Measurements from ENCODE around the gene CELSR1. TPM values are rescaled to one million over a fixed set of nuclear protein-coding genes. Genes with fewer than 3 reads are reported as not detected.

CELSR1 gene
- polyA plus RNA-seq, 4 donors: 0.27 to 3.0 (median 1.9) TPM; not detected in 1

DNA sequence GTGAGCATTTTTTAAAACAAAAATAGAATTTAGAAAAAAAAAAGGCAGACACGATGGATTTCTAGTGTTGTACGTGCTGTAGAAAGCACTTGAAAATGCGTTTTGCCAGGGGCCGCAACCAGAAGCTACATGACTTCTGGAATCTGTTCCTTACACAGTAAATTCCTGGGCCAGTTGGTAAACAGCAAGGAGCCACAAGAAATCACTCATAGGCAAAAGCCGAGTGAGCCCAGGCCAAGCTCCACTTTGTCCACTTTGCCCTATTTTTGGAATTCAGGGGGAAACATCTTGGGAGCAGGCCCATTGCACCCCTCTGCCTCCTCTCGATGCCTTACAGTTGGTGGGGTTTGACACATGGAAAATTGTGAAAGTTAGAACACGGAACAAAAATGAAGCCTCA is 4.1 kb upstream of the CELSR1 start:
- 86 to 93% (median 91%) methylated on average over 7 of the region's 7 CpGs for WGBS, 3 donors
- Histone ChIP-seq H3K27me3 (ENCODE audit: control insufficient read depth in 3 of 3, insufficient read depth in 3 of 3, low read length in 3 of 3) (peaks cover 5 to 15% (median 13%) of the 10 kb centered on the region in 3 donors), H3K27ac (ENCODE audit: low read depth in 1 of 3, low read length in 2 of 3) (no peak overlapping the region), H3K4me1 (ENCODE audit: control insufficient read depth in 3 of 3, insufficient read depth in 2 of 3, low read depth in 1 of 3, low read length in 2 of 3) (peaks cover 0 to 16% (median 0%) of the 10 kb centered on the region in 3 donors), H3K36me3 (ENCODE audit: control insufficient read depth in 3 of 3, insufficient read depth in 2 of 3, low read depth in 1 of 3, low read length in 3 of 3) (no peaks in the 10 kb centered on the region), H3K9me3 (ENCODE audit: control insufficient read depth in 2 of 2, insufficient read depth in 1 of 2, low read depth in 1 of 2, low read length in 1 of 2) (no peaks in the 10 kb centered on the region), H3K4me3 (ENCODE audit: low read depth in 1 of 3, low read length in 3 of 3) (no peak overlapping the region)
- no peak for DNase-seq
- FAIRE-seq: no peak

DNA sequence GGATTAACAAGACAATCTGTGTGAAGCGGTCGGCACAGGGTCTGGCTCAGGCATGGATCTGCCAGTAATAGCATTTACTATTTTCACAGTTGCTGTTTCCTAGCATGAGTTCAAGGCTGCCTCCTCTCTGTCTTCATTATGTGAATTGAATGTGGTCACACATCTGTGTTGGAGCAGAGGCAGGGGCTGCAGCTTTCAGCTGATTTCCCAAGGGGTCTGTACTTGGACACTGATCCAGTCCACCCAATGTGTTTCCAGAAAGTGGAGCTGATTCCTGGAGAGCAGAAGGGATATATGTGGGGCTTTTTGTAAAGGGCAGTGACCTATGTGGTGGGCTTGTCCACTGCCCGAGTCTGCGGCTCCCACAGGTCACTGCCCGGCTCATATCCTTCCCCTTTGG is 3.5 kb upstream of the CELSR1 start:
- no peak for FAIRE-seq
- 92 to 97% (median 96%) methylated on average over 5 of the region's 5 CpGs for WGBS, 3 donors

DNA sequence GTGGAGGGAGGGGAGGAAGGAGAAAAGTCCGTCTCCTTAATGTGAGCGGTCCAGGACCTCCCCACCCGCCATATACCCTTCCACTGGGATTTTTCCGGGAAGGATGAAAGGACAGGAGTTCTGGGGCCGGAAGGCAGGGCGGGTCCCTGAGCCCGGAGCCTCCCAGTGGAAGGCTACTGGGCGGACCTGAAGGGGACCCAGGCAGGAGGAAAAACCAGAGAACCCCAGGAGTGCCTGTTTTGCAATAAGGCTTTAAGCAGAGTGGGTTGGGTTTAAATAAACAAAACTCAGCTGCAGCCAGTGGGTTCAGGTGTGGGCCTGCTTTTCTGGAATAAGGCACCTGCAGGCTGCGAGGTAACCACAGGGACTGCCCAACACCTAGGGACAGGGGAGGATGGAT is 1.7 kb upstream of the CELSR1 start:
- Histone ChIP-seq H3K27ac (ENCODE audit: low read depth in 1 of 3, low read length in 2 of 3) (no peak overlapping the region), H3K4me3 (ENCODE audit: low read depth in 1 of 3, low read length in 3 of 3) (no peak overlapping the region)
- no peak for FAIRE-seq

More for the DNA sequence above, 3.5 kb upstream of the CELSR1 start:
- no peak for DNase-seq
- Histone ChIP-seq H3K4me1 (ENCODE audit: control insufficient read depth in 3 of 3, insufficient read depth in 2 of 3, low read depth in 1 of 3, low read length in 2 of 3) (peaks cover 0 to 15% (median 0%) of the 10 kb centered on the region in 3 donors), H3K36me3 (ENCODE audit: control insufficient read depth in 3 of 3, insufficient read depth in 2 of 3, low read depth in 1 of 3, low read length in 3 of 3) (peaks cover 0 to under 1% (median 0%) of the 10 kb centered on the region in 3 donors), H3K9me3 (ENCODE audit: control insufficient read depth in 2 of 2, insufficient read depth in 1 of 2, low read depth in 1 of 2, low read length in 1 of 2) (peaks cover 0 to 3% of the 10 kb centered on the region in 2 donors), H3K27ac (ENCODE audit: low read depth in 1 of 3, low read length in 2 of 3) (no peak overlapping the region), H3K27me3 (ENCODE audit: control insufficient read depth in 3 of 3, insufficient read depth in 3 of 3, low read length in 3 of 3) (peaks cover 8 to 19% (median 17%) of the 10 kb centered on the region in 3 donors), H3K4me3 (ENCODE audit: low read depth in 1 of 3, low read length in 3 of 3) (no peak overlapping the region)

GRCh38 chr22:46538814-46539160 is 1.4 kb upstream of the CELSR1 start:
- peaks cover 0 to 15% (median 0%) of the 10 kb centered on the region in 3 donors for H3K4me1 ChIP-seq (ENCODE audit: control insufficient read depth in 3 of 3, insufficient read depth in 2 of 3, low read depth in 1 of 3, low read length in 2 of 3)
- no peak for FAIRE-seq

More for the DNA sequence above, 1.7 kb upstream of the CELSR1 start:
- peak in 1 of 2 donors; percentile 30 for DNase-seq
- 8 to 43% (median 29%) methylated on average over 9 of the region's 9 CpGs for WGBS, 3 donors
- Histone ChIP-seq H3K36me3 (ENCODE audit: control insufficient read depth in 3 of 3, insufficient read depth in 2 of 3, low read depth in 1 of 3, low read length in 3 of 3) (peaks cover 0 to 18% (median 0%) of the 10 kb centered on the region in 3 donors), H3K9me3 (ENCODE audit: control insufficient read depth in 2 of 2, insufficient read depth in 1 of 2, low read depth in 1 of 2, low read length in 1 of 2) (peaks cover 0 to 19% of the 10 kb centered on the region in 2 donors), H3K4me1 (ENCODE audit: control insufficient read depth in 3 of 3, insufficient read depth in 2 of 3, low read depth in 1 of 3, low read length in 2 of 3) (peaks cover 0 to 15% (median 0%) of the 10 kb centered on the region in 3 donors), H3K27me3 (ENCODE audit: control insufficient read depth in 3 of 3, insufficient read depth in 3 of 3, low read length in 3 of 3) (peaks cover 9 to 24% (median 24%) of the 10 kb centered on the region in 3 donors)

GRCh38 chr22:46537946-46538813 is 760 bp upstream of the CELSR1 start:
- Histone ChIP-seq H3K36me3 (ENCODE audit: control insufficient read depth in 3 of 3, insufficient read depth in 2 of 3, low read depth in 1 of 3, low read length in 3 of 3) (peaks cover 0 to 28% (median 0%) of the 10 kb centered on the region in 3 donors), H3K9me3 (ENCODE audit: control insufficient read depth in 2 of 2, insufficient read depth in 1 of 2, low read depth in 1 of 2, low read length in 1 of 2) (peaks cover 0 to 22% of the 10 kb centered on the region in 2 donors), H3K4me3 (ENCODE audit: low read depth in 1 of 3, low read length in 3 of 3) (peak overlapping the region in 2 of 3 donors; percentile 35 to 47), H3K27ac (ENCODE audit: low read depth in 1 of 3, low read length in 2 of 3) (no peak overlapping the region), H3K4me1 (ENCODE audit: control insufficient read depth in 3 of 3, insufficient read depth in 2 of 3, low read depth in 1 of 3, low read length in 2 of 3) (peaks cover 0 to 15% (median 0%) of the 10 kb centered on the region in 3 donors), H3K27me3 (ENCODE audit: control insufficient read depth in 3 of 3, insufficient read depth in 3 of 3, low read length in 3 of 3) (peaks cover 9 to 24% (median 24%) of the 10 kb centered on the region in 3 donors)
- DNase-seq (peak in 1 of 2 donors; percentile 59), FAIRE-seq (no peak)
- WGBS, 3 donors: 1 to 2% (median 2%) methylated on average over 57 to 70 of the region's 70 CpGs

More at GRCh38 chr22:46538814-46539160, 1.4 kb upstream of the CELSR1 start:
- DNase-seq: no peak
- Histone ChIP-seq H3K27ac (ENCODE audit: low read depth in 1 of 3, low read length in 2 of 3) (no peak overlapping the region), H3K4me3 (ENCODE audit: low read depth in 1 of 3, low read length in 3 of 3) (peak overlapping the region in 1 of 3 donors; percentile 35), H3K36me3 (ENCODE audit: control insufficient read depth in 3 of 3, insufficient read depth in 2 of 3, low read depth in 1 of 3, low read length in 3 of 3) (peaks cover 0 to 22% (median 0%) of the 10 kb centered on the region in 3 donors), H3K9me3 (ENCODE audit: control insufficient read depth in 2 of 2, insufficient read depth in 1 of 2, low read depth in 1 of 2, low read length in 1 of 2) (peaks cover 0 to 22% of the 10 kb centered on the region in 2 donors), H3K27me3 (ENCODE audit: control insufficient read depth in 3 of 3, insufficient read depth in 3 of 3, low read length in 3 of 3) (peaks cover 9 to 24% (median 24%) of the 10 kb centered on the region in 3 donors)
- 6 to 10% (median 7%) methylated on average over 13 of the region's 13 CpGs for WGBS, 3 donors

GRCh38 chr22:46536537-46537224 is 739 bp downstream of the CELSR1 start:
- FAIRE-seq (no peak), DNase-seq (no peak)
- no peak overlapping the region for H3K27ac ChIP-seq (ENCODE audit: low read depth in 1 of 3, low read length in 2 of 3)
- H3K27me3 ChIP-seq (ENCODE audit: control insufficient read depth in 3 of 3, insufficient read depth in 3 of 3, low read length in 3 of 3): peaks cover 9 to 24% (median 24%) of the 10 kb centered on the region in 3 donors
- peaks cover 0 to 22% of the 10 kb centered on the region in 2 donors for H3K9me3 ChIP-seq (ENCODE audit: control insufficient read depth in 2 of 2, insufficient read depth in 1 of 2, low read depth in 1 of 2, low read length in 1 of 2)
- H3K36me3 ChIP-seq (ENCODE audit: control insufficient read depth in 3 of 3, insufficient read depth in 2 of 3, low read depth in 1 of 3, low read length in 3 of 3): peaks cover 0 to 32% (median 0%) of the 10 kb centered on the region in 3 donors
- H3K4me3 ChIP-seq (ENCODE audit: low read depth in 1 of 3, low read length in 3 of 3): peak overlapping the region in 1 of 3 donors; percentile 47
- peaks cover 0 to 15% (median 0%) of the 10 kb centered on the region in 3 donors for H3K4me1 ChIP-seq (ENCODE audit: control insufficient read depth in 3 of 3, insufficient read depth in 2 of 3, low read depth in 1 of 3, low read length in 2 of 3)
- WGBS, 3 donors: 4 to 5% (median 5%) methylated on average over 36 to 118 of the region's 118 CpGs

DNA sequence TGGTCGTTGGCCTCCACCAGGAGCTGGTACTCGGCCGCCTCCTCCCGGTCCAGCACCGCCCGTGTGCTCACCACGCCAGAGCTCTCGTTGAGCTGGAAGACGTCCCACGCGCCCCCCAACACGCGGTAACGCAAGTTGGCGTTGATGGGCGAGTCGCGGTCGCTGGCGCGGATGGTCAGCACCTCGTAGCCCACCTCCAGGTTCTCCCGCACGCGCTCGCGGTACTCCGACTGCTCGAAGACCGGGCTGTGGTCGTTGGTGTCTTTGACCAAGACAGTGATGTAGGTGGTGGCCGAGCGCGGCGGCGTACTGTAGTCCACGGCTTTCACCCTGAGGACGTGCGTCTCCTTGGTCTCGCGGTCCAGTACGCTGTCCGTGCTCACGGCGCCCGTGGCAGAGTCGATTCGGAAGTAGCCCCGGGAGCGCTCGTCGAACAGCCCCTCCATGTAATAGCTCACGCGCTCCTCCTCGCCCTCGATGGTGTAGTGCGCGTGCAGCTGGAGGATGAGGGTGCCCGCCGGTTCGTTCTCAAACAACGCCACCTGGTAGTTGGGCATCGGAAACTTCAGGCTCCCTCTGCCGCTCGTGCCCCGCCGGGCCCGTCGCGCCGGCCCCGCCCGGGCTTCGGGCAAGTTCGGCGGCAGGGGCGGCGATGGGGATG is 1.4 kb downstream of the CELSR1 start:
- FAIRE-seq (no peak), DNase-seq (no peak)
- Histone ChIP-seq H3K27ac (ENCODE audit: low read depth in 1 of 3, low read length in 2 of 3) (no peak overlapping the region), H3K27me3 (ENCODE audit: control insufficient read depth in 3 of 3, insufficient read depth in 3 of 3, low read length in 3 of 3) (peaks cover 9 to 24% (median 24%) of the 10 kb centered on the region in 3 donors), H3K4me1 (ENCODE audit: control insufficient read depth in 3 of 3, insufficient read depth in 2 of 3, low read depth in 1 of 3, low read length in 2 of 3) (peaks cover 0 to 15% (median 0%) of the 10 kb centered on the region in 3 donors), H3K4me3 (ENCODE audit: low read depth in 1 of 3, low read length in 3 of 3) (no peak overlapping the region), H3K36me3 (ENCODE audit: control insufficient read depth in 3 of 3, insufficient read depth in 2 of 3, low read depth in 1 of 3, low read length in 3 of 3) (peaks cover 0 to 35% (median 0%) of the 10 kb centered on the region in 3 donors), H3K9me3 (ENCODE audit: control insufficient read depth in 2 of 2, insufficient read depth in 1 of 2, low read depth in 1 of 2, low read length in 1 of 2) (peaks cover 0 to 22% of the 10 kb centered on the region in 2 donors)
- WGBS, 3 donors: 65 to 74% (median 73%) methylated on average over 63 to 78 of the region's 78 CpGs

All from small intestine (tissue), 7 donors.